Colonic mucosa (tissue), 4 donors: Measurements from ENCODE around the gene DENND1A. TPM values are rescaled to one million over a fixed set of nuclear protein-coding genes. Genes with fewer than 3 reads are reported as not detected.

ENCODE experiments used
- DNase-seq: peaks from one replicate; pipeline ENCODE4 v3.0.0-alpha.2; 2020
- H3K27ac ChIP-seq: fragments of 200-600 bp; one replicate; pipeline ENCODE4 v1.8.0; 2021
- H3K27me3 ChIP-seq: fragments of 200-600 bp; one replicate; pipeline ENCODE4 v1.8.0; 2021
- H3K36me3 ChIP-seq: fragments of 200-600 bp; one replicate; pipeline ENCODE4 v1.8.0; 2021
- H3K4me1 ChIP-seq: fragments of 200-600 bp; one replicate; pipeline ENCODE4 v1.8.0; 2021; ENCODE audit warnings: mild to moderate bottlenecking
- H3K4me3 ChIP-seq: fragments of 200-600 bp; one replicate; pipeline ENCODE4 v1.8.0; 2021
- H3K9ac ChIP-seq, 2 donors: one replicate each; pipeline ENCODE4 v1.7.0; 2013; ENCODE audit warnings: control low read depth in 2 of 2, low read depth in 2 of 2, low read length in 2 of 2
- H3K9me3 ChIP-seq: fragments of 200-600 bp; one replicate; pipeline ENCODE4 v1.8.0; 2021
- intact Hi-C: fragments of 100-400 bp; cut with DNase I; formaldehyde crosslinking; loops from one replicate; pipeline ENCODE4 v1.14.1; 2022
- total RNA-seq, 2 donors: library from RNA; stranded (reverse); fragmentation: NEBNext Ultra II Directional in 1 of 2; extraction: Animal tissue kit (Norgen Biotek cat#: 25700) in 1 of 2; gene quantifications; one replicate each; pipeline ENCODE4 v1.2.1, GENCODE V29; 2021
- TF ChIP-seq, protein P1 (sequence below): fragments of 200-600 bp; IDR thresholded peaks from one replicate; pipeline ENCODE4 v1.8.0; 2022; ENCODE audit warnings: antibody characterized with exemption, mild to moderate bottlenecking
- donor health status: healthy.
- donor health status: DM: no; HTN: no; CAD: no.
- donor health status: DM: no; HTN: no; CAD: no.

DENND1A gene
- total RNA-seq, 2 donors from 2014 or later, result 34.3 to 39.9 TPM

- no peaks in the 10 kb centered on the region for H3K4me1 ChIP-seq
- intact Hi-C loops, result no loop called here
- TF ChIP-seq, protein P1, sequence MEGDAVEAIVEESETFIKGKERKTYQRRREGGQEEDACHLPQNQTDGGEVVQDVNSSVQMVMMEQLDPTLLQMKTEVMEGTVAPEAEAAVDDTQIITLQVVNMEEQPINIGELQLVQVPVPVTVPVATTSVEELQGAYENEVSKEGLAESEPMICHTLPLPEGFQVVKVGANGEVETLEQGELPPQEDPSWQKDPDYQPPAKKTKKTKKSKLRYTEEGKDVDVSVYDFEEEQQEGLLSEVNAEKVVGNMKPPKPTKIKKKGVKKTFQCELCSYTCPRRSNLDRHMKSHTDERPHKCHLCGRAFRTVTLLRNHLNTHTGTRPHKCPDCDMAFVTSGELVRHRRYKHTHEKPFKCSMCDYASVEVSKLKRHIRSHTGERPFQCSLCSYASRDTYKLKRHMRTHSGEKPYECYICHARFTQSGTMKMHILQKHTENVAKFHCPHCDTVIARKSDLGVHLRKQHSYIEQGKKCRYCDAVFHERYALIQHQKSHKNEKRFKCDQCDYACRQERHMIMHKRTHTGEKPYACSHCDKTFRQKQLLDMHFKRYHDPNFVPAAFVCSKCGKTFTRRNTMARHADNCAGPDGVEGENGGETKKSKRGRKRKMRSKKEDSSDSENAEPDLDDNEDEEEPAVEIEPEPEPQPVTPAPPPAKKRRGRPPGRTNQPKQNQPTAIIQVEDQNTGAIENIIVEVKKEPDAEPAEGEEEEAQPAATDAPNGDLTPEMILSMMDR, result no peak
- H3K27ac ChIP-seq, result no peak overlapping the region
- H3K9ac ChIP-seq, result no peak overlapping the region
- no peaks in the 10 kb centered on the region for H3K36me3 ChIP-seq
- no peaks in the 10 kb centered on the region for H3K9me3 ChIP-seq
- no peaks in the 10 kb centered on the region for H3K27me3 ChIP-seq
- no peak for DNase-seq
- no peak overlapping the region for H3K4me3 ChIP-seq
These were observed 542.2 kb downstream of the DENND1A start for GRCh38 chr9:123387686-123388085.

DNA sequence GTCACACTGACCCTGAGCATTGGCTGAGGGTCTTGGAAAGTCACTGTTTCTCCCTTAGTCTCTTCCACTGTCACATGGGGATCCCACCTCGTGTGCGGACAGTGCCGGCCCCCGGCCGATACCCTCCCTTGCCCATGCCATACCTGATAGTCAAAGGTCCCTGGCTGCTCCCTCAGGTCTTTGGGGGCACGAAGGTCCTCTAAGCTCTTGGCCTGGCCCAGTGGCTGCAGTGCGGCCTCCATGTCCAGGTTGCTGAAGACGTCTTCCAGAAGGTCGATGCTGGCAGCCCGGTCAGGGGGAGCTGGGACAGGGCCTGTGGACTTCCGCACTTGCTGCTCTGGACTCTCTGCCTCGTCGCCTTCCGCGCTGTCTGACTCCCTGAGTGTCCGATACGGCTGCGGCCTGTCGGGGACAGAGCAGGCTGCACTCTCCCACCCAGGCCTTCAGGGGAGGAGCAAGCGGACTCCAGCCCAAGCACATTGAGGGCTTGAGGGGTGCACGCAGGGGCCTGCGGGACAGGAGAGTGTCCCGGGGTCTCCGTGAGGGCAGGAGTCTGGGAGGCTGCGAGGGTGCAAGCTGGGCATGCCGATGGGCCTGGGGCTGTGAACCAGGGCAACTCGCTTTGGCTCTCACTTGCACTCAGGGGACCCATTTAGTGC, 546.3 kb downstream of the DENND1A start:
- TF ChIP-seq, protein P1, result no peak
- no peak overlapping the region for H3K9ac ChIP-seq
- no peak overlapping the region for H3K4me3 ChIP-seq
- H3K36me3 ChIP-seq, result no peaks in the 10 kb centered on the region
- no peaks in the 10 kb centered on the region for H3K4me1 ChIP-seq
- no peak for DNase-seq
- no peak overlapping the region for H3K27ac ChIP-seq
- intact Hi-C loops, result loop anchor here (2.0 kb wide), 1 partner anchor 29 kb away; no protein-coding TSS in a partner anchor
- no peaks in the 10 kb centered on the region for H3K27me3 ChIP-seq
- H3K9me3 ChIP-seq, result no peaks in the 10 kb centered on the region

DNA sequence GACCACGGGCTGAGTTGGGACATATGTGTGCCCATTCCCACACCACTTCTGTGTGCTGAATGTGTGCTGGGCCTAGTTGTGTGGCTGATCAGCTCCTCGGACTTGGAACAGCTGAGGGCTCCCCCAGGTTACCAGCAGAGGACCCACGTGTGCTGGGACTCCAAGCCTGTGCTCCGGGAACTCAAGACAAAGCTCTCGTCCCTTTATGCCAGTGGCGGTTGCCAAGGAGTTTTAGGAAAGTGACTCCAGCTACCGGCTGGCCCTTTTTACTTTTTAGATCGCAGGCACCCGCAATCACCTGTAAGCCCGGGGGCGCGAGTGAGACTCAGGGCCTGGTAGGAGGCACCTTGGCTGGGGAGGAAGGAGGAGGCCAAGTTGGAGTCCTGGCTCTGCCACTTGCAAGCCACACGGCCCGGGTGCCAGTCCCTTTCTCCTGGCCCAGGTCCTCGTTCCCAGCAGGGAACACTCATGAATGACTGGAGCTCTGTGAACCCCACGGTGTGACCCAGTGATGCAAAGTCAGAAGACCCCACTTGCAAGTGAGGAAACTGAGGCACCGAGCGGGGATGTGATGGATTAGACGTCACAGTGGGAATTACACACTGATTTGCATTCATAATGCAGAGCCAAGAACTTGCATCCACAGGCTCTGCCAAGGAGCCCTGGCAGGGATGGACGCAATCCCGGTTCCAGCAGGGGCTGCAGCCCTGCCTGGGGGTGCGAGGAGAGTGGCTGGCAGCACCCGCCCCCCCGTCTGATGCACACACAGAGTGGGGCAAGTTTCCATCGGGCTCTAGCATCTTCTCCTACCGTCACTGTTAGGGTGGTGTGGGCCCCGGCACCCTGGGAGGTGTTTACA, 547.0 kb downstream of the DENND1A start:
- TF ChIP-seq, protein P1, result no peak
- Histone ChIP-seq H3K27me3 (no peaks in the 10 kb centered on the region), H3K27ac (no peak overlapping the region), H3K9me3 (no peaks in the 10 kb centered on the region), H3K4me3 (no peak overlapping the region), H3K4me1 (no peaks in the 10 kb centered on the region), H3K36me3 (no peaks in the 10 kb centered on the region), H3K9ac (no peak overlapping the region)
- no peak for DNase-seq
- intact Hi-C loops, result no loop called here

- no peak for DNase-seq
- H3K27me3 ChIP-seq, result no peaks in the 10 kb centered on the region
- no peak overlapping the region for H3K27ac ChIP-seq
- TF ChIP-seq, protein P1, result no peak
- H3K4me3 ChIP-seq, result no peak overlapping the region
- peak overlapping the region in 1 of 2 donors; percentile 40 for H3K9ac ChIP-seq
- H3K36me3 ChIP-seq, result no peaks in the 10 kb centered on the region
- no peaks in the 10 kb centered on the region for H3K9me3 ChIP-seq
- peaks cover 5% of the 10 kb centered on the region for H3K4me1 ChIP-seq
- intact Hi-C loops, result no loop called here
These were observed 548.8 kb downstream of the DENND1A start for GRCh38 chr9:123380852-123381705.

- TF ChIP-seq, protein P1, result no peak
- intact Hi-C loops, result no loop called here
- Histone ChIP-seq H3K36me3 (no peaks in the 10 kb centered on the region), H3K27ac (no peak overlapping the region), H3K9me3 (no peaks in the 10 kb centered on the region), H3K9ac (no peak overlapping the region), H3K4me3 (no peak overlapping the region), H3K27me3 (no peaks in the 10 kb centered on the region), H3K4me1 (peaks cover 22% of the 10 kb centered on the region)
- DNase-seq, result no peak
These were observed 550.8 kb downstream of the DENND1A start for GRCh38 chr9:123378956-123379660.
